CD14-positive monocyte (primary cell): ENCODE data around the gene GALC. TPM values are rescaled to one million over a fixed set of nuclear protein-coding genes. Genes with fewer than 3 reads are reported as not detected.
A peak's percentile ranks its signal among the peaks of the same experiment; 100 is the strongest.

Source experiments
- DNase-seq, 3 donors: peaks; one replicate each; pipeline ENCODE4 v3.0.0-alpha.2; 2011 to 2022
- H2AFZ ChIP-seq: 2 replicates; pipeline ENCODE4 v1.6.0; 2012; ENCODE audit warnings: mild to moderate bottlenecking, low read depth, low read length, inconsistent platforms; ENCODE audit not compliant: insufficient read depth, poor library complexity, severe bottlenecking
- H3K27ac ChIP-seq, 2 donors: 1 replicate in 1 of 2; 2 replicates in 1 of 2; pipeline ENCODE4 v1.5.1; 2012 to 2013; ENCODE audit warnings: low read length in 2 of 2, control low read depth in 1 of 2, inconsistent platforms in 1 of 2, low read depth in 1 of 2, mild to moderate bottlenecking in 1 of 2
- H3K27me3 ChIP-seq, 2 donors: one replicate each; pipeline versions ENCODE4 v1.6.0 to v1.6.1; 2011 to 2013; ENCODE audit warnings: low read length in 2 of 2; ENCODE audit not compliant: control insufficient read depth in 2 of 2, insufficient read depth in 2 of 2
- H3K36me3 ChIP-seq, 2 donors: replicated peaks in 1 of 2; 1 replicate in 1 of 2; 2 replicates in 1 of 2; pipeline versions ENCODE4 v1.5.1 to v1.6.1; 2012 to 2013; ENCODE audit warnings: low read length in 2 of 2, control low read depth in 1 of 2, inconsistent platforms in 1 of 2, mild to moderate bottlenecking in 1 of 2; ENCODE audit not compliant: insufficient read depth in 2 of 2, control insufficient read depth in 1 of 2
- H3K4me1 ChIP-seq, 2 donors: 1 replicate in 1 of 2; 2 replicates in 1 of 2; pipeline versions ENCODE4 v1.5.1 to v1.6.1; 2012 to 2013; ENCODE audit warnings: low read length in 2 of 2, control low read depth in 1 of 2, inconsistent platforms in 1 of 2, mild to moderate bottlenecking in 1 of 2, moderate library complexity in 1 of 2; ENCODE audit not compliant: insufficient read depth in 2 of 2, control insufficient read depth in 1 of 2
- H3K4me2 ChIP-seq: replicated peaks from 2 replicates; pipeline ENCODE3; 2012; ENCODE audit warnings: low read length, moderate library complexity, mild to moderate bottlenecking; ENCODE audit not compliant: poor library complexity, severe bottlenecking; ENCODE audit errors: extremely low read depth
- H3K4me3 ChIP-seq, 3 experiments: fragments of 200-600 bp in 1 of 3; sonication (generic) in 1 of 3; replicated peaks in 1 of 3; 1 replicate in 2 of 3; 2 replicates in 1 of 3; pipeline ENCODE4 v1.5.1; 2011 to 2013; ENCODE audit warnings: low read length in 3 of 3, mild to moderate bottlenecking in 3 of 3, control low read depth in 2 of 3, low read depth in 2 of 3, inconsistent platforms in 1 of 3, moderate library complexity in 1 of 3
- H3K79me2 ChIP-seq: 2 replicates; pipeline ENCODE4 v1.6.0; 2012; ENCODE audit warnings: mild to moderate bottlenecking, control low read depth, inconsistent platforms, low read length, moderate library complexity; ENCODE audit not compliant: insufficient read depth
- H3K9ac ChIP-seq: 2 replicates; pipeline ENCODE4 v1.6.0; 2017; ENCODE audit warnings: low read length, mild to moderate bottlenecking; ENCODE audit not compliant: insufficient read depth, poor library complexity, severe bottlenecking
- H3K9me3 ChIP-seq, 2 donors: replicated peaks in 1 of 2; 1 replicate in 1 of 2; 2 replicates in 1 of 2; pipeline versions ENCODE4 v1.5.1 to v1.6.1; 2012 to 2013; ENCODE audit warnings: low read length in 2 of 2, control low read depth in 1 of 2; ENCODE audit not compliant: control insufficient read depth in 1 of 2, insufficient read depth in 1 of 2
- H4K20me1 ChIP-seq: 2 replicates; pipeline ENCODE4 v1.6.0; 2012; ENCODE audit warnings: mild to moderate bottlenecking, low read length, control low read depth, moderate library complexity; ENCODE audit not compliant: insufficient read depth
- H3K27ac Mint-ChIP-seq, 7 donors: one replicate each; pipeline ENCODE4 v1.8.0; 2020; ENCODE audit warnings: mild to moderate bottlenecking in 7 of 7, mixed read lengths in 7 of 7, moderate library complexity in 6 of 7, inconsistent platforms in 2 of 7
- H3K27me3 Mint-ChIP-seq, 3 donors: one replicate each; pipeline ENCODE4 v1.8.0; 2021 to 2022; ENCODE audit warnings: low read depth in 3 of 3, mild to moderate bottlenecking in 3 of 3, mixed read lengths in 3 of 3, moderate library complexity in 3 of 3, inconsistent platforms in 1 of 3
- H3K36me3 Mint-ChIP-seq, 2 donors: one replicate each; pipeline ENCODE4 v1.8.0; 2020; ENCODE audit warnings: mixed read lengths in 2 of 2, inconsistent platforms in 1 of 2, mild to moderate bottlenecking in 1 of 2
- H3K4me1 Mint-ChIP-seq: one replicate; pipeline ENCODE4 v1.8.0; 2020; ENCODE audit warnings: mild to moderate bottlenecking, mixed read lengths
- H3K4me3 Mint-ChIP-seq, 2 donors: one replicate each; pipeline ENCODE4 v1.8.0; 2020; ENCODE audit warnings: mild to moderate bottlenecking in 2 of 2, mixed read lengths in 2 of 2, moderate library complexity in 1 of 2
- H3K9me3 Mint-ChIP-seq, 7 donors: one replicate each; pipeline ENCODE4 v1.8.0; 2020 to 2022; ENCODE audit warnings: mixed read lengths in 7 of 7, mild to moderate bottlenecking in 6 of 7, moderate library complexity in 6 of 7, inconsistent platforms in 2 of 7
- CTCF ChIP-seq: fragments of 200-600 bp; IDR thresholded peaks from one replicate; pipeline ENCODE4 v1.8.0; 2022; ENCODE audit warnings: antibody characterized with exemption, mild to moderate bottlenecking
- WGBS: methylation state at CpG from one replicate; pipeline ENCODE4 v1.1.5; 2013; ENCODE audit warnings: missing lambda C conversion rate; ENCODE audit not compliant: insufficient coverage; 5-methylcytosine and 5-hydroxymethylcytosine counted together
- intact Hi-C, 2 donors: fragments of 100-400 bp; cut with micrococcal nuclease; formaldehyde crosslinking; loops; one replicate each; pipeline versions ENCODE4 v1.15.0 to v1.15.1; 2023
- polyA plus RNA-seq, 3 donors: library from polyadenylated mRNA; depleted of rRNA in 1 of 3; unstranded in 2 of 3; stranded (reverse) in 1 of 3; fragments of 300-500 nt in 2 of 3; fragments of >200 nt in 1 of 3; fragmentation: Illumina TruSeq in 2 of 3; gene quantifications; 1 replicate in 2 of 3; 2 replicates in 1 of 3; pipeline ENCODE4 v1.2.3, GENCODE V29; 2012 to 2021

The GALC gene
- polyA plus RNA-seq, 3 donors: 28.6 to 40.6 (median 33.8) TPM

- Histone ChIP-seq H3K9ac (no peak overlapping the region), H3K9me3 (peaks cover 0 to 6% of the 10 kb centered on the region in 2 donors), H3K4me3 (no peak overlapping the region), H3K27ac (no peak overlapping the region), H3K36me3 (peaks cover 0 to under 1% of the 10 kb centered on the region in 2 donors), H4K20me1 (no peaks in the 10 kb centered on the region), H3K4me1 (peaks cover 37 to 44% of the 10 kb centered on the region in 2 donors), H3K79me2 (no peaks in the 10 kb centered on the region), H3K27me3 (no peaks in the 10 kb centered on the region), H2AFZ (no peak overlapping the region), H3K4me2 (peak overlapping the region; percentile 11)
- Mint-ChIP-seq H3K4me1 (peaks cover 50% of the 10 kb centered on the region), H3K27ac (peak overlapping the region in 3 of 7 donors; percentile 24 to 56 (median 48)), H3K9me3 (peaks cover 0 to 7% (median 0%) of the 10 kb centered on the region in 7 donors), H3K27me3 (peaks cover 0 to 2% (median 0%) of the 10 kb centered on the region in 3 donors), H3K36me3 (peaks cover 23 to 24% of the 10 kb centered on the region in 2 donors), H3K4me3 (peak overlapping the region in 1 of 2 donors; percentile 46)
- no peak for TF ChIP-seq CTCF
- no CpG with 5 or more reads among the region's 3 CpGs for WGBS
- intact Hi-C loops: no loop called here
- no peak for DNase-seq
Observed at GRCh38 chr14:88023658-88024187, 30.7 kb upstream of the GALC start.

- Histone ChIP-seq H4K20me1 (peaks cover 7% of the 10 kb centered on the region), H3K4me2 (no peak overlapping the region), H2AFZ (no peak overlapping the region), H3K27ac (peak overlapping the region in 1 of 2 donors; percentile 66), H3K79me2 (peaks cover 52% of the 10 kb centered on the region), H3K27me3 (no peaks in the 10 kb centered on the region), H3K9me3 (peaks cover 0 to 6% of the 10 kb centered on the region in 2 donors), H3K4me1 (peaks cover 36 to 43% of the 10 kb centered on the region in 2 donors), H3K9ac (no peak overlapping the region), H3K36me3 (peaks cover 5 to 21% of the 10 kb centered on the region in 2 donors), H3K4me3 (no peak overlapping the region)
- H3K9me3 Mint-ChIP-seq: peaks cover 0 to 7% (median 0%) of the 10 kb centered on the region in 7 donors
- WGBS: no CpG with 5 or more reads among the region's 2 CpGs
- peaks cover 0 to 2% (median 1%) of the 10 kb centered on the region in 3 donors for H3K27me3 Mint-ChIP-seq
- intact Hi-C loops: loop anchor here in 1 of 2 donors (10.0 kb wide), 1 partner anchor 47 kb away; no protein-coding TSS in a partner anchor
- H3K4me1 Mint-ChIP-seq: peaks cover 49% of the 10 kb centered on the region
- peak overlapping the region in 5 of 7 donors; percentile 45 to 75 (median 61) for H3K27ac Mint-ChIP-seq
- no peak for TF ChIP-seq CTCF
- no peak overlapping the region for H3K4me3 Mint-ChIP-seq
- peak; percentile 42 to 77 (median 74) for DNase-seq
- H3K36me3 Mint-ChIP-seq: peaks cover 47 to 50% of the 10 kb centered on the region in 2 donors
Observed at GRCh38 chr14:88017535-88017934, 24.6 kb upstream of the GALC start.
